HG03469 (cell line): ENCODE results near the gene CRYBB1.
"Not testable (repeated sequence)": the region's sequence is repeated elsewhere in the genome, so short reads cannot be mapped to it uniquely, and the experiment has no call there.

ENCODE experiments used
- ATAC-seq: cut with Tn5 transposase; IDR thresholded peaks from one replicate; pipeline ENCODE4 v1.9.1; 2021; ENCODE audit warnings: mild to moderate bottlenecking, moderate library complexity, moderate number of reproducible peaks; ENCODE audit not compliant: unreplicated experiment

CRYBB1 gene

DNA sequence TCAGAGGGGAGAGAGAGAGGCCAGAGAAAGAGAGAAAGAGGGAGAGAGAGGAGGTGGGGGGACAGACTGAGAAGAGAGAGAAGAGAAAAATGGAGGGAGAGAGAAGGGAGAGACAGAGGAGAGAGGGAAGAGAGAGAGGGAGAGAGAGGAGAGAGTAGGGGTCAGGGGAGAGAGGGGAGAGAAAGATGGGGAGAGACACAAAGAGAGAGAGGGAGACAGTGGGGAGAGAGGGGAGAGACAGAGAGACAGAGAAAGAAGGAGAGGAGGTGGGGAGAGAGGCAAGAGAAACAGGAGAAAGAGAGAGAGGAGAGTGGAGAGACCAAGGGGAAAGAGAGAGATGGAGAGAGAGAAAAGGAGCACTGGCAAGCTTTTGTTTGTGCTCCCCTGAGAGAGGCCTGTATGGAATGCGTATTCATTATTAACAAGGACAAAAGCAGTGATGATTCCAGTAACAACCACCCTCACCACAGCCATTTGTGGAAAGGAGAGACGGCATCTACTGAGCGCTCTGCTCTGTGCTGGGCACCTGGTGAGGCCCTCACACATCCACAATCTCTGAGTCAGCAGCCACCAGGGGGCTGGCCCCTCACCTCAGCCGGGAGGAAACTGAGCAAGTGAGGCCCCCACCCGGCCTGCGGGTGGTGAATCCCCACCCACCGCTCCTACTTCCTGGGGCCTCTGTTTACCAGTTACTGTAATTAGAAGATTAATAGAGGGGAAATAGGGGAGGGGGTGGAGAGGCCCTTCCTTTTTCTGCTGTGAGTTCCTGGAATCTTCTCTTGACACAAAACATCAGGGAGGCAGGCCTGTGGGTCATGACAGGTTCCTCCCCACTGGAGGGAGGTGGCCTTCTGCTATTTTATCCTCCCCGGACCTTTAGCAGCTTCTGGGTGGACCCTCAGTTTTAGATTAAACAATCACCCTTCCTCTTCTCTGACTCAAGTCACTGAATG lies 24.9 kb upstream of the CRYBB1 start:
- no peak for ATAC-seq

DNA sequence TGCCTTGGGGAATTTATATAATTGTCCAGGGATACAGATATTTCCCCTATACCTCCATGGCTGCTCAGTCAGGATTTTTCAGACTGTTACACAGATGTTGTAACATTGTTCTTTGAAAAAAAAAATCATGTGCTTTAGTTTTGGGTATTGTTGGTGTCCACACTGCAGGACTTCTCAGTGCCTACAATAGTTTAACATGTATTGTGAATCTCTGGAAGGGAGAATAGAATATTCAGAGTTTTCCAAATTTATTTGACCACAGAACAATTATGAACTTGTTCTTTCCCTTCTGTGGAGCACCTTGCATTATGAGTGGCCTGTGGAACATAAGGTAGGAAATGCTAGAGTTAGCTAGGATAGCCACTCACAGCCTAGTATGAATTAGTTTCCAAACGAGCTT lies 18.5 kb upstream of the CRYBB1 start:
- no peak for ATAC-seq

DNA sequence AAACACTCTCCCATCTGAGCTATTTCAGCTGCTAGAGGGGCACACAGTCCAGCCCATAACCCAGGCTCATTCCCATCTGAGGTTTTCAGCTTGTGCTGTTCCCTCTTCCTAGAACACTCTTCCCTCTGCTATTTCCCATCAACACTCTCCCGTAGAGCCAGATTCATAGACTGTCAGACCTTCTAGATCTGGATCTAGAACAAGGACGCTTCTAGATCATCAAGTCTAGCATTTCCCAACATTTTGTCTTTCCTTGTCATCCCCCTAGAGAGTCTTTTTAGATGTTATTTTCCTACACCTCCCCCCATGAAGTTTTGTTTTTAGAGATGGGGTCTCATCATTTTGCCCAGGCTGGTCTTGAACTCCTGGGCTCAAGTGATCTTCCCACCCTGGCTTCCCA lies 17.3 kb upstream of the CRYBB1 start:
- no peak for ATAC-seq

DNA sequence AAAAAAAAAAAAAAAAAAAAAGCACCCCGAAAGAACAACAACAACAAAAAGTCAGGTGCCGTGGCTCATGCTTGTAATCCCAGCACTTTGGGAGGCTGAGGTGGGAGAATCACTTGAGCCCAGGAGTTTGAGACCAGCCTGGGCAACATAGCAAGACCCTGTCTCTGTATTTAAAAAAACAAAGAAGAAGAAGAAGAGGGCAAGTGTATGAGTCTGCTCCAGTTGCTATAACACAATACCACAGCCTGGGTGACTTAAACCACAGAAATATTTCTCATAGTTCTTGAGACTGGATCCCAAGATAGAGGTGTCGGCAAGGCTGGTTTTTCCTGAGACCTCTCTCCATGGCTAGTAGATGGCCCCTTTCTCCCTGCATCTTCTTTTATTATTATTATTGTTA lies 16.4 kb upstream of the CRYBB1 start:
- ATAC-seq: no peak

DNA sequence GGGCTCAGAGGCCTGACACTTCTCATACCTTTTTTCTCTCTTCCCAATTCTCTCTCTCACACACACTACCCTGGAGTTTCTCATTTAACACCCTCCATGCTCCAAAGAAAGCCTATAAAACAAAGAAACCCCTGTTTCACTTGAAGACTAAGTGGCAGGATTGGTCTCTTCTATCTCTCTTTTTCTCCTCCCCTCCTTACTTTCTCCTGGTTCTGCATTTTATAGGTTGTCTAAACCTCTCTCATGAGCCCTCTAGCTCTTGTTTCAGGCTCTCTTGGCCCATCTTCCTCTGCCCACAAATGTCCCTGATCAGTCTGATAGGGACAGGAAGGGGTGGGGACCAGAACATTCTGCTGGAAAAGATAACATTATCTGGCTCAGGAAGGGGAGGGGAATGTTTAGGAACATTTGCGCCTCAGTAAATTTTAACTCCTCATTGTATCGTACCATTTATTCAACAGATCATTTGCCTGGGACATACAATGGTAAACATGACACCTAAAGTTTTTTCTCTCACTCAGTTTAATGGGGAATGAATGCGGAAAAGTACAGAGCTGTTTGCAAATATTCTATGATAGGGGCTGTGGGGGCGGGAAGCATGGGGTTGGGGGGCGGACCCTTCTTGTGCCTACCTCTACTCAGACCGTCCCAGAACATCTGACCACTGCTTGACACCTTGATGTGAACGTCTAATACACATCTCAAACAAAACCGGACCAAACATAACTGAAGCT lies 14.8 kb upstream of the CRYBB1 start:
- ATAC-seq: no peak

DNA sequence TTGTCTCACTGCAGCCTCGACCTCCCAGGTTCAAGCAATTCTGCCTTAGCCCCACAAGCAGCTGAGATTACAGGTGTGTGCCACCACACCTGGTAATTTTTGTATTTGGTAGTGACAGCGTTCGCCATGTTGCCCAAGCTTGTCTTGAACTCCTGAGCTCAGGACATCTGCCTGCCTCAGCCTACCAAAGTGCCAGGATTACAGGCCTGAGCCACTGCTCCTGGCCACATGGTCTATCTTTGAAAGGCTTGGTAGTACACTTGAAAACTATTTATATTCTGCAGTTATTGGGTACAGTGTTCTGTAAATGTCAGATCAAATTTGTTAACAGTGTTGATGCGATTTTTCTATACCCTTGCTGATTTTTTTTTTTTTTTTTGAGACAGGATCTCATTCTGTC lies 13.5 kb upstream of the CRYBB1 start:
- no peak for ATAC-seq

DNA sequence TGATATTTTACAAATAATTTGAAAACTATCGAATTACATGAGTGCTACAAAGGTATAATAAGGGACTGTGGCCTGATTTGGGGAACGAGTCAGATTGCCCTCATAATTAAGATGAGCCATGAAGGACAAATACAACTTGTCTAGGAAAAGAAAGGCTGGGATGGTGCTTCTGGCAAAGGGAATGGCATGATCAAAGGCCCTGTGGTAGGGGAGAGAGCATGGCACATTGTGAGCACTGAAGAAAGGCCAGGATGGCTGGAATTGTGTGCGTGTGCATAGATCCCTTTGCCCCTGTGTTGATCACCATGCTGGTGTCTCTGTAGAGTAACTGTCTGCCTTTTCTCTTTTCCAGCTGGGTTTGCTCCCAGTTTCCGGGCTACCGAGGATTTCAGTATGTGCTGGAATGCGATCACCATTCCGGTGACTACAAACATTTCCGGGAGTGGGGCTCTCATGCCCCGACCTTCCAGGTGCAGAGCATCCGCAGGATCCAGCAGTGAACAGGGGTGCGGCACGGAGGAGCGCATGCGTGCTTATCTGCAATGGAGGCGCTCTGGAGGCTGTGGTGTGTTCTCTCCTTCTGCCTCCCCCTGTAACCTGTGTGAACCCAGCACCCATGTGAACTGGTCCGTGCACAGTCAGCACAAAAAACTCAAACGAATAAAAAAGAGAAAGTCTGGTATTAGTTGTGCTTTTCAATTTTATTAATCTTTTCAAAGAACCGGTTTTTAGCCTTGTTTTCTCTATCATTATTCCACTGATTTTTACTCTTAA lies 12.3 kb upstream of the CRYBB1 start:
- no peak for ATAC-seq

DNA sequence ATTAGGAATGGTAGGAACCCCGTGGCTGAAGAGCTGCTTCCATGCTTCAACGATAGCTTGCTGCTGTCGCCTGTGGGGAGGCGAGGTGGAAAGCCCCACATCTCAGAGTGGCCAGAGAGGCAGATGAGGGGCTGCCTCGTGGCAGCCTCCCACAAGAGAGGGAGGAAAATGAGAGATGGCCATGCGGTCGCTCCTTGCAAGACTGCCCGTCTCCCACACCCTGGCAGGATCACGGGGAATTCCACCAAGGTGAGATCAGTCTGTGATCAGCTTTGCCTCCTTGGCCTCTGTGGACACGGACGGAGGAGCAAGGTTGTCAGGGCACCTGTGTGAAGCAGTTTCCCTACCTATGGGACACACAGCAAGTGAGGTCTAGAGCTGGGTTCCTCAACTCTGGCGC lies 7.0 kb upstream of the CRYBB1 start:
- ATAC-seq: no peak

DNA sequence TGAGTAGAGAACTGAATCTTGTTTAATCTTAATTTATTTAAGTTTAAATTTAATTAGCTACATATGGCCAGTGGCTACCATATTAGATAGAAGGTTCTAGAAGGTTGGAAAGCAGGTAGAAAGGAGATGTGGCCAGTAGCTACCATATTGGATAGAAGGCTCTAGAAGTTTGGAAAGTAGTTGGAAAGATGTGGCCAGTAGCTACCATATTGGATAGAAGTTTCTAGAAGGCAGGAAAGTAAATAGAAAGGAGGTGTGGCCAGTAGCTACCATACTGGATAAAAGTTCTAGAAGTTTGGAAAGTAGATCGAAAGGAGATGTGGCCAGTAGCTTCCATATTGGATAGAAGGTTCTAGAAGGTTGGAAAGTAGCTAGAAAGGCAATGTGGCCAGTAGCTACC lies 6.2 kb upstream of the CRYBB1 start:
- no peak for ATAC-seq

DNA sequence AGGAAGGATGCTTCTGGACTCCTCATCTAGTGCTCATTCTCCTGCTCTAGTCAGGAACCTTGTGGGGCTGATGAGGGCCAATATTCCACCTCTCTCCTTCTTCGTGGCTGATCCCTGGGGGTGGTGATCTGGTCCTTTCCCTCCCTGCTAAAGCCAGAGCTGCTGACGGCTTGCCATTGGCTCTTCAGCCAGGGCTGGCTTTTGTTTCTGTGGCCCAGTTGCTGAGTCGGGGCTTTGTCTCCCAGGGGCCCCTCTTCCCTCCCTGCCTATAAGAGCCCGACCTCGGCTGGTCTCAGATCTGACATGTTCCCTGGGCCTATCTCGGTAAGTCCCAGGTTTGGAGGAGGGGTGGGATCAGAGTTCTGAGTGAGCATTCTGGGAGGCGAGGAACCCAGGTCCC lies 3.8 kb upstream of the CRYBB1 start, which contains the start of gene CRYBA4:
TSS of gene CRYBA4 (plus strand) at position 301 of the 400 bp plus-strand sequence. CDS start 634 bp downstream, outside the sequence.
- no peak for ATAC-seq

DNA sequence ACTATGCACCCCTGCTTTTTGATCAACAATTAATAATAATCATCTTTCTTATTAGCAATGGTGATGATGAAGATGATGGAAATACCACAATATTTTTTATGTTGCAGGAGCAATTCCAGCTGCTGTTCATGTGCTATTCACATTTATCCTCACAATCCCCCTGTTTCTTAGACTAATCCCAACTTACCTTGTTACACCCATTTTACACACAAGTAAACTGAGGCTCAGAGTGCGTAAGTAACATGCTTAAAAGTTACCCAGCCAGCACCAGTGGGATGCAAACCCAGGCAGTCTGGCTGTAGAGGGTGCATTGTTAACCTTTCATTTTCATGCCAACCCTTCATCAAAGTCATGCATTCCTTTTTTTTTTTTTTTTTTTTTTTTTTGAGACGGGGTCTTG lies 2.4 kb upstream of the CRYBB1 start:
- ATAC-seq: no peak

DNA sequence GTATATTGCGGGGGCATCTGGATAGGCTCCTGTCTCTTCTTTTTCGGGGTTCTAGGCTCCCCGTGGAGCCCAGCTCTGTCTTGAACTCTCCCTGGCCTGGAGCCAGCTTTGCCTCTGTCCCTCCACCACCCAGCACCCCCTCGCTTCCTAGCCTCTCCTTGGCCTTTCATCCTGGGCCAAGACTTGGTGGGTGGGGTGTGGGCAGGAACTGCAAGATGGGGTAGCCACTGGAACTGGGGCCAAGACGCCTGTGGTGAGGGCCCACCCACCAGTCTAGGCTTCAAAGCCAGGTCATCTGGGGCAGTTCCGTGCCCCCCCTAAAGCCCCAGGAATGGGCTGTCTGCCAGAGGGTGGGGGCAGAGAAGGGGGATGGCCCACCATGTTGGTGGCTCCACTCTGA lies 1.7 kb upstream of the CRYBB1 start:
- no peak for ATAC-seq

DNA sequence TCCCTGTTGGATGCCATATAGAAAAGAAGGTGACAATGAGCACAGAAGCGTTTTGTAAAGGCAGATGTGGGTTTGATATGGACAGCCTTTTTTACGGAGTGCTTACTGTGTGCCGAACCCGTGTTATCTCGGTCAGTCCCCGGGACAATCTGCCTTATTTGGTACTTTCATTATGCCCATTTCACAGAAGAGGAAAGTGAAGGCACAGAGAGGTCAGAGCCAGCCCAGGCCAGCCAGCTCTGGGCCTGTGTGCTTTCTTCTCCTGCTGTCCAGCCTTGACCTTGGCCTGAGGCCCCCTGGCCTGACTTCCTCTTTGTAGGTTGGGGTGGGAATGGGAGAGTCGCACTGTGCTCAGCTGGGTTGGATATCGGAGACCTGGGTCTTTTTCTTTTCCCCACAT lies 628 bp upstream of the CRYBB1 start:
- ATAC-seq: no peak

DNA sequence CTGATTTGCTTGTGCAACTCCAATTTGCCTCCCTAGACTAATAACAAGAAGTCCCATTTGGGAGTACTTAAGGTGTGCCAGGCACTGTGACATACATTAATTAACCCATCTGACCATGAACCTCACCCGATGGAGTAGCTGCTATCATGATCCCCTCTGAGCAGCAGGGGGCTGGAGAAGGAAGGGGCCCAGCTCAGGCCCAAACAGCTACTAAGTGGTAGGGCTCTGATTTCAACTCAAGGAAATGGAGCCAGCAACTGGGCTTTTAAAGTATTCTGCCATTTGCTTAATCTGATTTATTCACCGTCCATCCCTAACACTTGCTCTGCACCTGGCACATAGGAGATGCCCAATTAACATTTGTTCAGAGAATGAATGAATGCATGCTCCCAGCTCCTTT lies 1.2 kb downstream of the CRYBB1 start:
- ATAC-seq: no peak

DNA sequence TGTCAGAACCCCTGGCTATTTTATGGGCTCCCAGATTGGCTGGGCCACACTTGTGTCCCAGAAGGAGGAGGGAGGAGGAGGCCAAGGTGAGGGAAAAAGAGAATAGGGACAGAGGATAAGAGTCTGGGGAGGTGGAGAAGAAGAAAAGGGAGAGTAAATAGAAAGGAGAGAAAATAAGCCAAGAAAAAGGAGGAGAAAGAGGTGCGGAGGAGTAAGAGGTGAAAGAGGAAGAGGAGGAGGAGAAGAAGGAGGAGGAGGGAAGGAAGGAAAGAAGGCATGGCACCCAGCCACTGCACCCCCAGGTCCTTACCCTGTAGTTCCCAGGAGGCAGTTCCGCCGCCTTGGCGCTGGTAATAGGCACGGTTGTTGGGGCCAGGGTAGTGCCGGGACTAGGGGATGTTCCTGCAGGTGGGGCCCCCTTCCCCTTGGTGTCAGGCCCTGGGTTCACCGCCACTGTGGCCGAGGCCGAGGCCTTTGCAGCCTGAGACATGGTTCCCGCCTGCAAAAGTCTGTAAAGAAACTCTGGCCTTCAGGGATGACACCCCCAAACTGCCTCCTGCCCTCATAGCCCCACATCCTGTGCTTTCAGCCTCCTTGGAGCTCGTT lies 1.9 kb downstream of the CRYBB1 start:
- ATAC-seq: no peak

DNA sequence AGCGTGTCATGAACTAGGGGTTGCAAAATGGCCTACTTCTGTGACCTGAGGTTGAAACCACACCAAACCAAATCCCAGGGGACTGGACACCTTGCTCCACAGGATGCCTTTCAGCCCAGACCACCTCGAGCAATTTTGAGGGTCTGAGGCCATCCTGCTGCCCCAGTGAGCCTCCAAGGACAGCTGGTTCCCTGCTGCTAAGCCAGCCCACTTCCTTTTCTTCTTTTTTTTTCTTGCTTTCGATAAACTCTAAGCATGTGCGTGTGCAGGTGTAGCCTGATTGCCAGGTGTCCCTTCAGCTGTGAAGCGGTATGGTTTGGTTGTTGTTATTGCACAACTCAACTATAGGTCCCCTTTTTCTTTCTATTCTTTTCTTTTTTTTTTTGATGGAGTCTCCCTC lies 2.7 kb downstream of the CRYBB1 start:
- no peak for ATAC-seq

DNA sequence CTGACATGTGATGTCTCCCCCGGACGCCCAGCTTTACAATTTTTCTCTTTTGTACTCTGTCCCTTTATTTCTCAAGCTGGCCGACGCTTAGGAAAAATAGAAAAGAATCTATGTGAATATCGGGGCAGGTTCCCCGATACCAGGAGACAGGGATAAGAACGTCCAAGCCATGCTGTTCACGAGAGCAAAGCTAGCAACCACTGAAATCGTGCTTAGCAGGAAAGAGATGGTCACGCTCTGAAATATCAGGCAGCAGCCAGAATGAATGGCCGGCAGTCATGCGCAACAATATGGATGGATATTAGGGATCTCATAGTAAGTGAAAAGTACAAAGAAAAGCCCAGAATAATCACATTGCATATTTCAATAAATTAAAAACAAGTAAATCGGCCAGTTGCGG lies 3.5 kb downstream of the CRYBB1 start:
- ATAC-seq: no peak

DNA sequence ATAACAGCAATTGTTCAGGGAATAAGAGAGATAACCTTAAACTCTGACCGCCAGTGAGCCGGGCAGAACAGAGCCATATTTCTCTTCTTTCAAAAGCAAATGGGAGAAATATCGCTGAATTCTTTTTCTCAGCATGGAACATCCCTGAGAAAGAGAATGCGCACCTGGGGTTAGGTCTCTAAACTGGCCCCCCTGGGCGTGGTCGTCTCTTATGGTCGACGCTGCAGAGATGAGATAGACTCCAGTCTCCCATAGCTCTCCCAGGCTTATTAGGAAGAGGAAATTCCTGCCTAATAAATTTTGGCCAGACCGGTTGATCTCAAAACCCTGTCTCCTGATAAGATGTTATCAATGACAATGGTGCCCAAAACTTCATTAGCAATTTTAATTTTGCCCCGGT lies 4.1 kb downstream of the CRYBB1 start:
- ATAC-seq: not testable (repeated sequence)

DNA sequence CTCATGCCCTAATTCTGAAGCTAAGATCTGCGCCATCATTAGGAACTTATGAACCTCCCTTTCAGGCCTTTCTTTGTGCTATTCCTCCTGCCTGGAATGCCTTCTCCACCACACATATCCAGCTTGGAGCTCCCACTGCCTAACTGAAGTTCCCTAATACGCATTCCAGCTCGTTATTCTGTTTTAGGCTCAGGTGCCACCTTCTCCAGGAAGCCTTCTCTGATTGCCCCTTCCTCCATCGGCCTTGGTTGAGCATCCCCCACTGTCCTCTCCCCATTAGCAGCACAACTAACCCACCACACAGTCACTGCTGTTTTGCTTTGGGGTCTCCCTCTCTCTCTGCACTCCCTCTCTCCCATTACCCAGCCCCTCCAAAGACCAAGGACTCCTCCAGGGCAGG lies 5.2 kb downstream of the CRYBB1 start:
- ATAC-seq: no peak

DNA sequence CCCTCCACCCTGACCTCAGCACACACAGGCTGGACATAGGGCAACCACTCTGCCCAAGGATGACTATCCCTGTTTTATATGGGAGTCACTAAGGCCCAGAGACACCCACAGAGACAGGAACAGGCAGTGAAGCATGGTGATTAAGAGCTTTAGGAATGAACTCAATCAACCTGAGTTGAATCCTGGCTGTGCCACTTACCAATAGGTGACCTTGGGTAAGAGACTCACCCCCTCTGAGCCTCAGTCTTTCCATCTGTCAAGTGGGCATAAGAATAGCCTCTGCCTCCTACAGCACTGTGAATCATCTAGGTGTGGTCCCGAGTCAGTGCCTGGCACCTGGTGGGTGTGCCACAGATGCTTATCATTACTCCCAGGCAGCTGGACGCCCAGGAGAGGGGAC lies 6.8 kb downstream of the CRYBB1 start:
- ATAC-seq: no peak
